Peyer's patch (tissue), 4 donors: Measurements from ENCODE around the gene SAPCD2.

ENCODE experiments used
- CTCF ChIP-seq, 6 experiments: fragments of 450-650 bp in 4 of 6; fragments of 200-600 bp in 2 of 6; sonication (generic) in 1 of 6; IDR thresholded peaks; one replicate each; pipeline ENCODE4 v1.5.1; 2017 to 2019; ENCODE audit warnings: antibody characterized with exemption in 6 of 6, mild to moderate bottlenecking in 3 of 6, moderate library complexity in 1 of 6
- POLR2A ChIP-seq, 2 donors: fragments of 450-650 bp; IDR thresholded peaks; one replicate each; pipeline ENCODE4 v1.5.1; 2017; ENCODE audit warnings: antibody characterized with exemption in 2 of 2, mild to moderate bottlenecking in 2 of 2, moderate library complexity in 2 of 2

- TF ChIP-seq CTCF (IDR thresholded peaks at IDR 0.05): no peak
- TF ChIP-seq POLR2A (IDR thresholded peaks at IDR 0.05): no peak
Observed at GRCh38 chr9:137014776-137015539, 55.4 kb downstream of the SAPCD2 start.
